Mesodermal cell (in vitro differentiated cells): ENCODE data around the gene KCTD16.

Experiments used
- H3K27ac ChIP-seq: 2 replicates; pipeline ENCODE4 v1.7.0; 2013; ENCODE audit warnings: mild to moderate bottlenecking, low read depth, low read length, moderate library complexity; ENCODE audit not compliant: severe bottlenecking
- H3K36me3 ChIP-seq: 2 replicates; pipeline ENCODE4 v1.7.1; 2013; ENCODE audit warnings: mild to moderate bottlenecking, low read length, moderate library complexity; ENCODE audit not compliant: control insufficient read depth, insufficient read depth
- H3K4me1 ChIP-seq: one replicate; pipeline ENCODE4 v1.7.1; 2013; ENCODE audit warnings: mild to moderate bottlenecking, low read length; ENCODE audit not compliant: insufficient read depth, control insufficient read depth, poor library complexity, severe bottlenecking
- H3K4me3 ChIP-seq: 2 replicates; pipeline ENCODE4 v1.7.0; 2013; ENCODE audit warnings: low read length, control low read depth, mild to moderate bottlenecking; ENCODE audit not compliant: insufficient read depth, poor library complexity, severe bottlenecking; ENCODE audit errors: extremely low read depth
- H3K9me3 ChIP-seq: 2 replicates; pipeline ENCODE4 v1.7.1; 2013; ENCODE audit warnings: mild to moderate bottlenecking, low read length, moderate library complexity; ENCODE audit not compliant: control insufficient read depth
- WGBS, 2 experiments: methylation state at CpG; one replicate each; pipeline ENCODE4 v1.1.5; 2013; ENCODE audit warnings: missing lambda C conversion rate in 2 of 2; ENCODE audit not compliant: insufficient coverage in 2 of 2; 5-methylcytosine and 5-hydroxymethylcytosine counted together

The KCTD16 gene

DNA sequence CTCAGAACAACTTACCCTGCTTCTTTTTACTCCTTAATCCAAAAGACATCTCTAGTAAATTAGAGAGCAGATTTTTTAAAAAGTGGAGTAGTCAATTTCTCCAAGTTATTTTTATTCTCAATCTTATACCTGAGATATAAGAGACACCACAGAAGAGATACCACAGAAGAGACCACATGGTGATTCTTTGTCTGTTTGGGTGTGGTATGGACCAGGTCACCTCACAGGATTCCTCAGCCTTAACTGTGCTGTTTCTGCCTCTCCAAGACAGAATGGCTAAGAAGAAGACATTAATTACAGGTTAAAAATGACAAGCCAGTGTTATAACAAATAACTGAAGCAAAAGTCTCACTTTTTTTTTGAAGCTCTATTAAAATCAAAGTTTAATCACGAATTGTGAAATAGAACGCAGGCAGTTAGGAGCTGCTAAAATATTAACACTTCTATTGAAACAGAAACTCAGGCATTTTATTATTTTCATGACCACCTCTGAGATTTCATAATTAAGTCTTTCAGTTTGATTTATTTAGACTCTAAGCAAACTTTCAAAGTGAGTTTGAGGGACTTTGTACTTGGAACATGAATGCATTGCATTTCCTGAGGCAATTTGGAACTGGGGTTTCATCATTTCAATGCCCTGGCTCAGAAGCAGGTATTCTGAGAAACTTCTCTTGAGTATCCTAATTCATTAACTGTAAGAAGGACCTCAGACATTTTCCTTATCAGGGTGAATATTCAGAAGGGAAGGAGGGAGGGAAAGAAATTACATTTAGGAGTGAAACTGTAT is 280.7 kb downstream of the KCTD16 start:
- no peaks in the 10 kb centered on the region for H3K4me1 ChIP-seq
- H3K4me3 ChIP-seq, result no peak overlapping the region
- no peaks in the 10 kb centered on the region for H3K9me3 ChIP-seq
- no peak overlapping the region for H3K27ac ChIP-seq
- no peaks in the 10 kb centered on the region for H3K36me3 ChIP-seq
- no CpG with 5 or more reads among the region's 2 CpGs for WGBS, 2 experiments

DNA sequence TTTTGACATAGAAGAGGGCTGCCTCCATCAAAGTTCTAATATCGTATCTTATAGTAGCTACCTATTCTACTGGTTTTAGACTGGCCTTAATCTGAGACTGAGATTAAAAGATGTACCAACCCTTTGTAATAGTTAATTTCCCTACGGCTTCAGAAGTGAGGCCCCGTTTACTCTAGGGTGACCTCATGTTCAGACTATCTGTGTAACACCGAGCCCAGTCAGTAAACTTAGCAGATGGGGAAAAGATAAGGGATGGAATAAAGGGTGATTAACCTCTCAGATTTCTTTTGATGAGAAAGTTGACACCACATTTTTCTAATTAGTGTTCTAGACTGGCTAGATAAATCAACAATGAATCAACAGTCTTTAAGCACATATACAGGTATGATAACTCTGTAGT is 283.1 kb downstream of the KCTD16 start:
- Histone ChIP-seq H3K9me3 (no peaks in the 10 kb centered on the region), H3K4me3 (no peak overlapping the region), H3K36me3 (no peaks in the 10 kb centered on the region), H3K4me1 (no peaks in the 10 kb centered on the region), H3K27ac (no peak overlapping the region)
- 58% methylated on average over 2 of the region's 4 CpGs; no CpG with 5 or more reads in 1 of the 2 experiments for WGBS, 2 experiments

DNA sequence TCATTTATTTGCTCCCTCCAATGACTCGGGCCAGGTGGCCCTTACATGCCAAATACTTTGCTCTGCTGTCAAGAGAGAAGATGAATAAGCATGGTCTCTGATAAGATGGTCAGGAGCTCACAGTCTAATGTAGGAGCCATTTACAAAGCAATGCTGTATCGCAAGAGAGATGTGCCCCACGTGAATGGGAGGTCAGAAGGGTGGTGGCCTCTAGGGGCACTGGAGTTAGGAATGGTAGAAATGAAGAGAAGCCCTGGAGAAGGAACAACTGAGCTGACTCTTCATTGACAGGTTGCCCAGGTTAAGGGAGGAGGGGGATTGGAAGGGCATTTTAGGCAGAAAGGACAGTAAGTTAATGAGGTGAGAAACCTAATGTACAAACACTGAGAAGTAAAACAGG is 286.5 kb downstream of the KCTD16 start:
- 70 to 88% methylated on average over 2 to 3 of the region's 3 CpGs for WGBS, 2 experiments
- Histone ChIP-seq H3K4me1 (no peaks in the 10 kb centered on the region), H3K27ac (no peak overlapping the region), H3K9me3 (no peaks in the 10 kb centered on the region), H3K4me3 (no peak overlapping the region), H3K36me3 (no peaks in the 10 kb centered on the region)

DNA sequence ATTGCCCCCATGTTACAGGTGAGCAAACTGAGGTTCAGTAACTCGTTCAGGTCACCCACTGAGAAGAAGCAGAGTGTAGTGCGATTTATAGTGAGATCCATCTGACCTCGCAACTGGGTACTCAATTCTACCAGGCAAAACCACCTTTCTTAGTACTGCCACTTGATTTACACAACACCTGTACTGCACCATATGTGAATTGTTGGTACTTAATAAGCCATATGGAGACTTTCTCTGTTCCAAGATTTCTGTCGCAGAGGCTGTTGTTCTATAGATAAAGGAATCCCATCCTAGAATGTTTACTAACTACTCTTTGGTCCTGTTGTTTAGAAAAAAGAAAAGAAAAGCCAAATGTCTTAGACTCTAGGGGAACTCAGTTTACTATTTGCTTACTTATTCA is 287.5 kb downstream of the KCTD16 start:
- H3K27ac ChIP-seq, result no peak overlapping the region
- H3K4me3 ChIP-seq, result no peak overlapping the region
- H3K4me1 ChIP-seq, result no peaks in the 10 kb centered on the region
- H3K36me3 ChIP-seq, result no peaks in the 10 kb centered on the region
- no peaks in the 10 kb centered on the region for H3K9me3 ChIP-seq
- WGBS, 2 experiments, result 95% methylated on average over 3 of the region's 4 CpGs; no CpG with 5 or more reads in 1 of the 2 experiments

DNA sequence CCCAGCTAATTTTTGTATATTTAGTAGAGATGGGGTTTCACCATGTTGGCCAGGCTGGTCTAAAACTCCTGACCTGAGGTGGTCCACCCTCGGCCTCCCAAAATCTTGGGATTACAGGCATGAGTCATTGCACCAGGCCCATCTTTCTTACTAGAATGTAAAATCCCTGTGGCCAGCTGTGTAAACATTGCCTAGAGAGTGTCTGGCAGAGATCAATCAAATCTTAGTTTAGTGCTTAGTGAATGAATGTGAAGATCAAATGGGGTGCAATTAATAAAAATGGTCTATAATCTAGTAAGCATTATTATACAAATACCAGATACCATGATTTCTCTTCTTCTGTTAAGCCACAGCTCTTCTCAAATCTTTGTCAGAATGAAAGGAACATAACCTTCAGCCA is 289.9 kb downstream of the KCTD16 start:
- 83 to 100% methylated on average over 1 of the region's 1 CpG for WGBS, 2 experiments
- Histone ChIP-seq H3K4me3 (no peak overlapping the region), H3K4me1 (no peaks in the 10 kb centered on the region), H3K27ac (no peak overlapping the region), H3K36me3 (no peaks in the 10 kb centered on the region), H3K9me3 (no peaks in the 10 kb centered on the region)

DNA sequence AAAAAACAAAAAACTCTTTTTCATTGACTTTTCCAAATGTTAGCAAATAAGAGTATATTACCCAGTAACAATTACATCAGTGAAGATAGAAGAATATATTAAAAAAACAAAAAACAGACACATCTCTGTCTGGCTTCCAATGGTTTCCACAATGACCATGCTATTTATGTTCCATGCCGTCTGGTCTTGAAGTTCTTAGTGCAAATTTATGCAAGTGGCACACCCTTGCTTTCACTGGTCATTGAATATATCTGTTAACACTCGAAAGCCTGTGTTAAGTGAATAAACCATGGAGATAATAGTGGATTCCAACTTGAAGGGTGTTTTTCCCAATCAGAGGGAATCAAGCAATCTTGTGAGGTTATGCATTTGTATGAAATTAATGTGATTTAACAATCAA is 291.9 kb downstream of the KCTD16 start:
- H3K36me3 ChIP-seq, result no peaks in the 10 kb centered on the region
- no peaks in the 10 kb centered on the region for H3K9me3 ChIP-seq
- H3K4me3 ChIP-seq, result no peak overlapping the region
- no peaks in the 10 kb centered on the region for H3K4me1 ChIP-seq
- WGBS, 2 experiments, result 80 to 91% methylated on average over 1 to 2 of the region's 2 CpGs
- no peak overlapping the region for H3K27ac ChIP-seq

DNA sequence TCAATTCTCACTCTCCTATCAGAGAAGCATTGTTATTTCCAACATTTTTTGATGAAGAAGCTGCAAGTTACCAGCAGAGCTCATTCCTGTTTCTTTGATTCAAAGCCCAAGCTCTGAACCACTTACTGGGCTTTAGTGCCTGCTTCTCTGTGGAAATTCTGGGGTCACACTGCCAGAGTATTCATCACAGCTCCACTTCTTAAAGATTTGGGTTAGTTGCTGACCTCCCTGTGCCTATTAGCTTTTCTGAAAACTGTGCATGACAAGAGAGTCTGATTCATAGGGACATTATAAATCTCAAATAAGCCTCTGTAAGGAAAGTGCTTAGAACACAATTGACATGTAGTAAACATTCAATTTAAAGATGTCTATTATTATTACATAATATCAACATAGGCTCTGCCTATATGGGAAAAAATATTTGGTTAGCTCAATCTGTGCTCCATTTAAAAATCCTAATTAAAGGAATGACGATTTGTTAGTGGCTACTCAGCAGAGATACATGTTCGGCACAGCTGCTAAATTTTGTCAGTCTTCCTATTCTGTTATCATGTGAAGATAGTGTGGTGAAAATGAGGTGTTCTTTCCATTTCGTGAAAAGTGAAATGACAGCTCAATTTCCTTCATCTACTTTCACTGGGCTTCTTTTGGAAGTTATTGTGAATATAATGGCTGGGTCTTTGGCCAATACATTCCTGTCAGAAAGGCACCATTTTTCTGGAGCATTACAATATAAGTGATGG is 293.0 kb downstream of the KCTD16 start:
- no peak overlapping the region for H3K27ac ChIP-seq
- peaks cover 5% of the 10 kb centered on the region for H3K4me1 ChIP-seq
- H3K4me3 ChIP-seq, result no peak overlapping the region
- H3K9me3 ChIP-seq, result no peaks in the 10 kb centered on the region
- H3K36me3 ChIP-seq, result no peaks in the 10 kb centered on the region
- 94 to 100% methylated on average over 2 of the region's 3 CpGs for WGBS, 2 experiments

DNA sequence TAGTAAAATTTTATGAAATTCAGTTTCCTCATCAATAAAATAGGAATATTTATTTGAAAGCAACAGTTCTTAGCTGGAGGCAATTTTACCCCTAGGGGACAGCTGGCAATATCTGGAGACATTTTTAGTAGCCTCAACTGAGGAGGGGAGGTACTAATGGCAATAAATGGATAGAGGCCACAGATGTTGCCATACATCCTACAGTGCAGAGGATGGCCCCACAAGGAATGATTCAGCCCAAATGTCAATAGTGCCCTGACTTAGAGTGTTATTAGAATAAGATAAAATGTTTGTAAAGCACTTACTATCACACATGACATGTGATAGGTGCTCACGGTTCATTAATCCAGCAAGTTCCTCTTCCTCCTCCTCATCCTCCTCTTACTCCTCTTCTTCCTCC is 293.6 kb downstream of the KCTD16 start:
- peaks cover 5% of the 10 kb centered on the region for H3K4me1 ChIP-seq
- WGBS, 2 experiments, result 83 to 95% methylated on average over 1 of the region's 1 CpG
- no peak overlapping the region for H3K27ac ChIP-seq
- no peaks in the 10 kb centered on the region for H3K36me3 ChIP-seq
- H3K9me3 ChIP-seq, result no peaks in the 10 kb centered on the region
- H3K4me3 ChIP-seq, result no peak overlapping the region

DNA sequence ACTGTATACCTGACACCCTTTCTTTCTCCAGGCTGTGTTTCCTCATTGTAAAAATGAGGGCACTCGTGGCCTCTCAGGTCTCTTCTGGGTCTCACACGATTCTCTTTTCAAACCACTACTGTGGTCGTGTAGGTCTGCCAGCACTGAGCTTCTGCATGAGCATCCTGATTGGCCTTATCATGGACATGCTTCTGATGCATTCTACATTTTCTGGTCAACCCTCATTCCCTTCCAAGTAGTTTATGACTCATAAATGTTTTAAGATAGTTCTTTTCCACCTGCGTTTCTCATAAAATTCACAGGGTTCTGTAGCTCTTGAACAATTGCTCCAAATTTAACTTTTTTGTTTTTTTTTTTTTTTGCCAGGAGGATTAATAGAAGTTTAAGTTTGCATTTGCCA is 294.8 kb downstream of the KCTD16 start:
- Histone ChIP-seq H3K27ac (no peak overlapping the region), H3K36me3 (no peaks in the 10 kb centered on the region), H3K9me3 (no peaks in the 10 kb centered on the region), H3K4me1 (peaks cover 5% of the 10 kb centered on the region), H3K4me3 (no peak overlapping the region)
- 89 to 91% methylated on average over 3 of the region's 4 CpGs for WGBS, 2 experiments

DNA sequence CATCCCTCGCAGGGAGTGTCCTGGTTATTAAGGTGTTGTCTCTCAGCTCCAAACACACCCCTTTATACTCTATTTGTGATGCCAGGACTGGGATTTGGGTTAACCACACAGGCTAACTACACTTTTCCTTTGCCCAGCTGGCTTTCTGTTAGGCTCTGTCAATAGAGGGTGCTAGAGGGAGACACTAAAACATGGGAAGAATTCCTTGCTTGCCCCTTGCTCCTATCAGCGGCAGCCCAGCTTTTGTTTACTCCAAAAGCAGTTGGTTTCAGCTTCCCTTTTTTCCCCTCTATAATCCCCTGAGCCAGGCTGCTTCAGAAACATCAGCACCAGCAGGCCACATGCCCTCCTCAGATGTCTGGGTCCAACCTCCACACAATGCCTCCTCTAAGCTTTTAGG is 297.1 kb downstream of the KCTD16 start:
- Histone ChIP-seq H3K36me3 (no peaks in the 10 kb centered on the region), H3K4me3 (no peak overlapping the region)
- WGBS, 2 experiments, result 10 to 20% methylated on average over 1 of the region's 2 CpGs

DNA sequence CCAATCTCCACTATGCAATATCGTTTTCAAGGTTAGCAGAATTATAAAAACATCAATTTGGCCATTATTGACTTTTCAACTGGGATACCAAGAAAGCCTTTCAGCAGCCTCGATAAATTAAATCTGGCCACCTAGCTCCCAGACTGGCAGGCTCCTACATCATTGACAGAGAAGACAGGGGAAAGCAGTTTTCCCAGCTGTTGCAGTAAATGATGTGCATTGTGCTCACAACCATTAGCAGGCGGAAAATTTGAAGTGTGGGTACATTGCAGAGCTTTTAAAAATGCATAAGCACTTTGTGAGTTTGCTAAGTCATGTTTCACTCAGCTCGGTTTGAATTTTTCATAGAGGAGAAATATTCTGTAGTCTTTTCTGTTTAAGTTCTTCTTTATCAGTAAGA is 297.9 kb downstream of the KCTD16 start:
- H3K9me3 ChIP-seq, result no peaks in the 10 kb centered on the region
- WGBS, 2 experiments, result 90 to 97% methylated on average over 2 to 3 of the region's 4 CpGs
- peaks cover 5% of the 10 kb centered on the region for H3K4me1 ChIP-seq
- H3K4me3 ChIP-seq, result no peak overlapping the region
- H3K36me3 ChIP-seq, result no peaks in the 10 kb centered on the region
- peak overlapping the region; percentile 11 for H3K27ac ChIP-seq

More for the DNA sequence above, 297.1 kb downstream of the KCTD16 start:
- Histone ChIP-seq H3K27ac (peak overlapping the region; percentile 18), H3K4me1 (peaks cover 5% of the 10 kb centered on the region), H3K9me3 (no peaks in the 10 kb centered on the region)
